ELR (cell line): ENCODE measurements around the gene FBH1.
"Not testable (repeated sequence)": the region's sequence is repeated elsewhere in the genome, so short reads cannot be mapped to it uniquely, and the experiment has no call there.

Experiments used
- DNase-seq: peaks from one replicate; pipeline ENCODE4 v3.0.0-alpha.2; 2015; ENCODE audit warnings: low read depth

FBH1 gene

DNA sequence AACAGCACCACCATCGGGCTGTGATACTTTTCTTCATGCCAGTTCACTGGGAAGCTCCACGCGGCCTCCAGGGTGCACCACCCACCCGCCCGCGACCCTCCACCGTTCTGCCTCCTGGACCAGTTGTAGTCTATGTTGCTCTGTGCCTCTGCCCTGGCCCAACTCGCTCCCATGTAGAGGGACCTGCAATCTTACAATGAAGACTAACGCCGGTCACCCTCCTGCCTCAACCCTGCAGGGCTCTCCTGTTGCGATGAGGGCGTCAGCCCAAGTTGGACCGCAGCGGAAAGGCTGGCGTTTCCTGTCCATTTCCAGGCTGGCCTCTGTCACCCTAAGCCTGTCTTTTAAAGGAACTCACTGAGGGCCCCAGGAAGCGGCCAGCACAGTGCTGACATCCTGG, 52.4 kb downstream of the FBH1 start:
- DNase-seq = no peak

DNA sequence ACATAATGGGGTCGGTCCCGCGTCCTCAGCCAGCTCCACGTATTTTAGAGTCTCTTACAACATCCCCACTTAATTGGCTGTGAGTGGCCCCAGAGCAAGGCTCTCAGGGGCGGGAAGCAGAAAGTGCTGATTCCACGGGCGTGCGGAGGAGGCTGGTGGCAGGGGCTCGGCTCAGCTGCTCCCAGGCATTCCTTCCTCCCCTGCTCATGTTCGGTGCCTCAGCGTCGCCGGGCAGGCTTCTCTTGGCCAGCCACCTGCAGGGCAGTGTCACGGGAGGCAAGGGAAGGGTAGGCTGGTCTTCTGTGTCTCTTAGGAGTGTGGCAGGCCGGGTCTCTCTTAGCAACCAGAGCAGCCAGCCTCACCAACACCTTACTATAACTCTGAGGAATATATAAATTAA, 53.5 kb downstream of the FBH1 start:
- peak; percentile 15 for DNase-seq

DNA sequence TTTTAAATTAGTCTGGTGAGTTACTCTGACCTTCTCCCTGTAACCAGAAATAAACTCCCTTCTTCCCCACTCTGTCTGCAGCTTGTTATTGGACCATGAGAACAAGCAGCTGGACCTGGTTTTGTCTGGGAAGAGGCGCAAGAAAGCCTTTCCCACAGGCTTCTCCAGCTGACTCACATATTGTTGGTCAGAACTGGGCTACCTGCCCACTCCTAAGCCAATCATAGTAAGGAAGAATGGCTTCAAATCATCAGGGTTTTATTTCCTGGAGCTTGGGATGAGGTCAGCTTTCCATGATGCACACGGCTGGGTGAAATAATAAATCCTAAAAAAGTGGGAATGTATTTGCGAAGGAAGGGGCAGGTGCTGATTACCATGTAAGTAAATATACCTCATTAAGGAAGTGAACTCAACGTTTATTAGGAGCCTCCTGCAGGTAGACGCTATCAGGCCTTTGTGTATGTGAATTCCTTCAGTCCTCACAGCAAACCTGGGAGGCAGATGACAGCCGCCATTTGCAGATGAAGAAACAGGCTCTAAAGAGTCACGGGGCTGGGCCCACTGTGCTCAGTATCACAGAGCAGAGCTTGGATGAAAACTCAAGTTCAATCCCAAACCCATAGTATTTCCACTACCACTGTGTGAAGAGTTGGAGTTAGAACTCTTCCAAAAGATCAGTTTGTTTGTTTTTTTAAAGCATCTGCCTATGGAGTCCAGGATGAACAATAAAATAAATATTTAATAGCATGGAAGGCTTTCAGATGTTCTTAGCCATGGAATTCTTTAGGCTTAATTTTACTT, 54.5 kb downstream of the FBH1 start:
- DNase-seq = peak; percentile 98

DNA sequence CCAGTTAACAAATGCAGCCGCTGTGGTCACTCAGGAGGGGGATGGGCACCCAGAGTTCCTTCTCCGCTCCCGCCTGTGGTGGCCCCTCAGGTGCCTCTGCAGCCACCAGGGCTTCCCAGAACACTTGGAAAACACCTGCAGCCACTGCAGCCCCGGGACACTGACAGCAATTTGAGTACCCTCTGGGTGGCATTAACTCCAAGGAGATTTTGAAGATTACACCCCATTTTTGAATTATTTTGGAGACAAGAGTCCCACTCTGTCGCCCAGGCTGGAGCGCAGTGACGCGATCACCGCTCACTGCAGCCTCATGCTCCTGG, 55.1 kb downstream of the FBH1 start:
- DNase-seq = no peak

DNA sequence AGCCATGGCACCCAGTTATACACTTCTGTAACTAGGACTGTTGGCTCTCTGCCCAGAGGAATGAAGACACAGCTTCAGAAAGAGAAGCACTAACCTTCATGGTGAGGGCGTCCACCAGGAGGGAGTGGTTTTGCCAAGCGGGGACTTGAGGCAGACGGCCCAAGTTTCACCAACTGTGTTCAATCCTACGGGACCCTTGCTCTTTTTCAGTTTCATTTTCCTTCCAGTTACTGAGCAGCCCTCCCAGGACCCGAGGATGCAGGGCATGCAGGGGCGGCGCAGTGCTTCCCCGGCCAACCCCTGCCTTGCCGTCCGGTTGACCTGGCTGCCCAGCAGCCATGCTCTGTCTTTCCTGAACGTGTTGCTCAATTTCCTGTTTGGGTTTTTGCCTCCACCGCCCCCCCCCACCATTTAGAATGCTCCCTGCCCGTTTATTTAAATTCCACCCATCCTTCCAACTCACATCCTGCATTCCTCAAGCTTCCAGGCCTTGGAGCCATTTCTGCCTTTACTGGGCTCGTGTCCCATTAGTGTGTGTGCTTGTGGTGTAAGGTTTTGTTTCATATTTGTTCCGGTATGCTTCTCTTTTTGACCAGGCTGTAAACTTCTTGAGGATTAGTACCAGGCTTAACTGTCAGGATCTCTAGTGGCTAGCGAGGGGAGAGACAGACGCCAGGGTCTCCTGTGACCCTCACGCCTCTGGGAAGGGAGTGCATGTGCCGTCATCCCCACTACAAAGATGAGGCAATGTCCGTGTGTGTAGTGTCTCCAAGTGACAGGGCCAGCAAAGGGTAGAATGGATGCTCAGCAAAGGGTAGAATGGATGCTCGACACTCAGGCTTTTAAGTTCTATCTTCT, 55.7 kb downstream of the FBH1 start:
- peak; percentile 90 for DNase-seq

DNA sequence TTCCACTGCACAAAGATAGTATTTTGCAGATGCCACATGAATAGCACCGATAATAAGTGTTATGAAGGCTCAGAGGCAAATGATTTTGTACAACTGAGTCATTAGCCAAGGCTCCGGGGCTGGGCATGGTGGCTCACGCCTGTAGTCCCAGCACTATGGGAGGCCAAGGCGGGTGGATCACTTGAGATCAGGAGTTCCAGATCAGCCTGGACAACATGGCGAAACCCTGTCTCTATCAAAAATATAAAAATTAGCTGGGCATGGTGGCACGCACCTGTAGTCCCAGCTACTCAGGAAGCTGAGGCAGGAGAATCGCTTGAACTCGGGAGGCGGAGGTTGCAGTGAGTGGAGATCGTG, 56.4 kb downstream of the FBH1 start:
- DNase-seq = not testable (repeated sequence)

DNA sequence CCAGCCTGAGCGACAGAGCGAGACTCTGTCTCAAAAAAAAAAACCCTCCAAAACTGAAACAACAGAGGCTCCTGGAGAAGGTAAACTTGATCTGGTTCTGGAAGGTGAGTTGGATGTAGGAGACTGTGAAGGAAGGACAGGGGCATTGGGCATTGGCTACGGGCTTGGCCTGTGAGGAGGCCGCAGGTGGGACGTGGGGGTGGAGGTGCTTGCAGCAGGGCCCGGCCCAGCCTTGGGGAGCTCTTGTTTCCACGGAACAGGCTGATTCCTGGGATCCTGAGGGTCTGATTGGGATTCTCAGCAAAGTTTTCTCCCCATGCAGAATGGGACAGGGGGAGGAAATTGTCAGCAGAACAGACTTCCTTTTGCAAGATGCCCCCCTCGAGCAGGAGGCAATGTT, 56.7 kb downstream of the FBH1 start:
- DNase-seq = no peak

DNA sequence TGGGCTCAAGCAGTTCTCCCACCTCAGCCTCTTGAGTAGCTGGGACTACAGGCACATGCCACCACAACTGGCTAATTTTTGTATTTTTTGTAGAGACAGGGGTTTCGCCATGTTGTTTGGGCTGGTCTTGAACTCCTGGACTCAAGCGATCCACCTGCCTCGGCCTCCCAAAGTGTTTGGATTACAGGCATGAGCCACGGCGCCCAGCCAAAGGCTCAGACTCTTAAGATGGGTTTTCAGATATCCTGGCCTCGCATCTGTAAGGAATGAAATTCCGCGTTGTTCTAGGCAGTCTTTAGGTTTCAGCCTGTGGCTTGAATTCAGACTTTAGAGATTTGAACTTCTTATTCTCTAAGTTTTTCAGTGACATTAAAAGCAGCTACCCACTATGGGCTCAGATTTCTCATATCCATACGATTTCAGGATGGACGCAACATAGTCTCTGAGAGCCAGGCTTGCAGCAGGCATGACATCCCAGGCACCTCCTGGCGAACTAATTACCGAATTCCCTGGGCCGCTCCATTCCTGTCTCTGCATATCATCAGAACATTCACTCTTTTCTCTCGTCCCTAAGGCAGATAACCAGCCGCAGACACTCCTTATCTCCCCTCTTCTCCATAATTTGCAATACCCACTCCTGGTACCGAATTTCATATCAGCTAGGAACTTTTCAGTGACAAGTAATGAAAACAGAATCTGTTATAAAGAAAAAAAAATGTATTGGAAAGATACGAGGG, 57.6 kb downstream of the FBH1 start:
- DNase-seq = no peak

DNA sequence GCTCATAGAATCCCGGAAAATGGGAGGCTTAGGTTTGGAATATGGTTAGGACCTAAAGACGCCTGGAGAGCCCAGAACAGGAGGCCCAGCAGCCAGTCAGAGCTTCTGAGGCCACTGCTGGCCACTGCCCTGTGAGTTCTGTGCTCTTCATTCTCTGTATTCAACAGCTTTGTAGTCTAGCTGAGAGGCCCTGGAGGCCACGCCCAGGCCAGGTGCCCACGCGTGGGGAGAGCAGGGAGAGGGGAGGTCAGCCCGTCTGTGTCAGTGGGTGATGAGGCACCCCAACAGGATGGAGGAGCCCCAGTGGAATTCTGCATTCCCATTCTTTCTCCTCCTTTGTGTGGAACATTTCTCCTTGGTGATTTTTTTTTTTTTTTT, 58.2 kb downstream of the FBH1 start:
- no peak for DNase-seq

DNA sequence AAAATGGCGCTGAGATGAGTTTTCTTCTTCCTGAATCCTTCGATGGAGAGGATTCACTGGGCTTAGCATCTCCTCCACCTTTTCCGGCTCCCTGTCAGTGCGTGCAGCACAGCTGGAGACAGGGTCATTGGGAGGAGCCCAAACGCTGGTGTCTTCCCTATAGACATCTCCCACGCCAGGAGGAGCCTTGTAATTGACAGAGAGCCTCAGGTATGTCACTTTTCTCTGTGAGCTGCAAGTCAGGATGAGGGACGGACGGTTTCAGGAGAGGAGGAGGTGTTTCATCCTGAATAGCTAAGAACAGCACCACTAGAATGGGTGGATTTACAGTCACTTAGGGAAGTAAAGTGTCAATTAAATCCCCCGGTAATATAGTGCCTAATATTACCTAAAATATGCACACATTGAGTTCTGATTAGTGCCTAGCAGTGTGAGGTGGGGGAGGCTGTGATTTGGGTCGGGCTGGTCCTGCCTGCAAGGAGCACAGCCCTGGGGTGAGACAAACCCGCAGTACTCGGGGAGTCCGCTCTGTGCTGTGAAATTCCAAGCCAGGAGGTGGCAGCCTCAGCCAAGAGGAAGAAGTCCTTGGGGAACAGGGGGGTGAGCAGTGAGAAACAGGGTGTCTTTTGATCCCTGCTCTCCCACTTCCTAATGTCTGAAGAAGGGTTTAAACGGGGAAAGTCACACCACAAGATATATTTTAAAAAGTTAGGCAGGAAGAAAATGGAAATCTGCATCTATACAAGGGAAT, 59.1 kb downstream of the FBH1 start:
- DNase-seq = peak; percentile 75

DNA sequence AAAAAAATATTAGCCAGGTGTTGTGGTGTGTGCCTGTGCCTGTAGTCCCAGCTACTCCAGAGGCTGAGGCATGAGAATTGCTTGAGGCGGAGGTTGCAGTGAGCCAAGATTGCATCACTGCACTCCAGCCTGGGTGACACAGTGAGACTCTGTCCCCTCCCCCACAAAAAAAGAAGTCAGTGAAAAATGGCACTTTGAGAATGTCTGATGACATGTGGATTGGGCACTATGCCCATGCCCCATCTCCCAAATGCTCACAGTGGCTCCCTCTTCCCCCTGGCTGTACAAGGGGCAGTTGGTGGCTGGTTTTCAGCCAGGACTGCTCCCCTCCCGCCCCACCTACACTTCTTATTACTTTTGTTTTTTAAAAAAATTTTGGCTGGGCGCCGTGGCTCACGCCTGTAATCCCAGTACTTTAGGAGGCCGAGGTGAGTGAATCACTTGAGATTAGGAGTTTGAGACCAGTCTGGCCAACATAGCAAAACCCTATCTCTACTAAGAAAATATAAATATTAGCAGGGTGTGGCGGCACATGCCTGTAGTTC, 61.2 kb downstream of the FBH1 start:
- peak; percentile 13 for DNase-seq

DNA sequence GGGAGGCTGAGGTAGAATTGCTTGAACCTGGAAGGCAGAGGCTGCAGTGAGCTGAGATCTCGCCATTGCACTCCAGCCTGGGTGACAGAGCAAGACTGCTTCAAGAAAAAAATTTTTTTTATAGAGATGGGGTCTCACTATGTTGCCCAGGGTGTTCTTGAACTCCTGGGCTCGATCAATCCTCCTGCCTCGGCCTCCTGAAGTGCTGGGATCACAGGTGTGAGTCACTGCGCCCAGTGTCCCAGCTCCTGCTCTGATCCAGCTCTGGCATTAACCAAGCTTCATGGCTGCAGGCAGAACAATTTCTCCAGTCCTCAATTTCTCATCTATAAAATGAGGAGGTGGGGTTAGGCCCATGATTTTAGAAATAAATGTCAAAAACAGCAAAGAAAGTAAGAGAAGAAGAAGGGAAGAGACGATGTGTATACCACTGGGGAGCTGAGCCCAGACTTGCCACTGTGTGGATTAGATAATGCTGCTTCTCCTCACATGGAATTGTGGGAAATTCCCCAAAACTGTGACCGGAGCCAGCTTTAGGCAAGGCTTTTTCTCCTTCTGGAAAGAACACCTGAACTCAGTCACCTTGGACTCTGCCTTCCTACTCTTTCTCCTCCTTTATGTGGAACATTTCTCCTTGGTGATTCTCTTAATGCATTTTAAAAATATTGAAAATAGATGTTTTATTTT, 61.8 kb downstream of the FBH1 start:
- no peak for DNase-seq

DNA sequence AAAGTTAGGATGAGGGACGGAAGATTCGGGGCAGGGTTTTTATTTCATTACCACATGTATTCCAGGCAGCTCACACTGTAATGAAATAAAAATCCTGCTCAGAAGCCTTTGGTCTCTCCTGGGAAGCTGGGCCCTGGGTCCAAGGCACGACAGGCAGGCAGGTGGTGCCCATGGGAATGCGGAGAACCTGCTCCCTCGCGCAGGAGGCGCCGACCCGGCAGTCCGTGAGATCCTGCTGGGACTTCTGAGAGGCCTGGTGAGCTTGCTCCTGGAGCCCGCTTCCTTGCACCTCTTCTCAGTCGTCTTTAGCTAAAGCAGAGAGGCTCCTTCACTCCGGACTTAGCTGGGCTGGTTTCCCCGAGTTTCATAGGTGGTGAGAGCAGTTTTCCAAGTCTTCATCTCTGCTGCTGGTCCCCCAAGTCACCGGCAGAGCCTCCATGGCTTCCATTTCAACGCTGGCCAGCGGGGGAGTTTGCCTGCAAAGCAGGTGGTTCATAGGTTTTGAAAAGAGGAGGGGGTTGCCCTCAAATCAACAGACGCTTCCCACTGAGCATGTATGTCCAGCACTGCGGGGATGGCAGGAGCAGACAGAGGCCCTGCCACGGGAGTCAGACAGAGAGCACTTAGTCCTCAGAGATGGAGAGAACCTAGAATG, 62.8 kb downstream of the FBH1 start:
- DNase-seq = no peak

DNA sequence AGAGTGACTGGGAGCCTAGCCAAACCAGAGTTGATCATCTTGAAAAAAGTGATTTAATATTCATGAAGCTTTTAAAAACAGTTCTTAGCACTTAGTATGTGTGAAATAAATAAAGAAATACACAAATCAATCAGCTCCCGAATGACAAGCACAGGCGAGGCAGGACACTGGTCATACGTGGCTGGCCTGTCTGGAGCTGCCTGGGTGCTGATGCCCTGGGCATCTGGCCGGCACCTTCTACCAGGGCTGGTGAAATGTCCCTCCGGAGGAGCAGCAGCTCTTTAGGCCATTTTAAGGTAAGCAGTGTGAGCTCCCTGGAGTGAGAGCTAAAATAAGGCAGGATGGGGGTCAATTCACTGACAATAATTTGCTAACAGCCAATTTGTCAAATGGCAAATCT, 63.6 kb downstream of the FBH1 start:
- DNase-seq = no peak

DNA sequence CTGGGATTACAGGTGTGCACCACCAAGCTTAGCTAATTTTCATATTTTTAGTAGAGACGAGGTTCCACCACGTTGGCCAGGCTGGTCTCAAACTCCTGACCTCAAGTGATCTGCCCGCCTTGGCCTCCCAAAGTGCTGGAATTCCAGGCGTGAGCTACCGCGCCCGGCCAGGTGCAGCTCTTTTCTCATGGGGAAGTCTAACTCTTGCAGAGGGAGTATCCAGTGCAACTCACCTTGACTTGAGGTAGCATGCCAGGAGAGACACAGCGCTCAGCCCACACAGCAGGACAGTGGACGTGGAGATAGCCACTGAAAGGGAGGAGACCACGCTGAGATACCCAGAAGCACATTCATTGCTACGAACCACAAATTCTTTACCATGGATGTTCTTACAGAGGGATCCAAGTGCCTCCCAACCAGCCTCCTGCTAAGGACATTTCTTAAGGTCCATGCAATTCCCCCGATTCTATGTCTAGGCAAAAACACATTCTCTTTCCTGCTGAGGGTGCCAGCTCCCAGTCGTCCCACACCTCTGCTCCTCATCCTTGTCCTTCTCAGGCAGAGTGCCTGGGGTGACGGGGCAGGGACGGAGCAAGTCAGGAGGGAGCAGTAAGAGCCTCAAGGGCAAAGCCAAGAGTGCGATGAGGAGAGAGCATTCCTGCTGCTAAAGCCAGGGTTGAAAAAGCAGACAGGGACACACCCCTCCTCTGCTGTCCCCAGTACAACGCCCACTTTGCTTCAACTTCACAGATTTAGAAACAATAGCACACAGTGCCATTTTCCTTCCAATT, 66.3 kb downstream of the FBH1 start:
- DNase-seq = no peak

DNA sequence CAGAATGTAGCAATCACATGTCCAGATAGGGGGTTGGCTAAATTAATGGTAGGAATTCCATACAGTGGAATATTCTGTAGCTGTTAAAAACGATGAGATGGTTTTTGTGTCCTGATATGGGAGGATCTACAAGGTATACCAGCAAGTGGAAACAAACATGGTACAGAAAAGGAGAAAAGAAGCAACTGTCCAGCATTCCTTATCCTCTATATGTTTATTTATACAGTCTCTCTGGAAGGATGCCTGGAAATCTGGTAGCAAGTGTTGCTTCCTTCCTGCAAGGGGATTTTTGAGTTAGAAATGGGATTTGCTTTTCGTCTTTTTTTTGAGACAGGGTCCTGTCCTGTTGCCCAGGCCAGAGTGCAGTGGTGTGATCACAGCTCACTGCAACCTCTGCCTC, 68.0 kb downstream of the FBH1 start:
- peak; percentile 56 for DNase-seq

DNA sequence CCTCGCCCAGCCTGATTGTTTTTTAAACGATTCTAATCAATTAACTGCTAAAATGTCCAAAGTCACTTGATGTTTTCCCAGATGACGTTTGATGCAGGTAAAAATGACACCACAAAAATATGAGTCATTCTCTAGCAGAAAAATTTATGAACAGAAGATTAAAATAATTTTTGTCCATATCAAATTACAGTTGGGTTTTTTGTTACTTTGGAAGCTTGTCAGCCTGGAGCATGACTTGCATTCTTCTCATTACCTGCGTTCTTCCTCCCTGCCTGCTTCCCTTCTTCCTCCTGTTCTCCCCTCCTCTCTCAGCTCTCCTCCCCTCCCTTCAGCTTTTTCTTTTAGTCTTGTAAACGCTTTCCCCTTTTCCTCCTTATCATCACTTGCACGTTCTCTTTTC, 68.6 kb downstream of the FBH1 start:
- no peak for DNase-seq

DNA sequence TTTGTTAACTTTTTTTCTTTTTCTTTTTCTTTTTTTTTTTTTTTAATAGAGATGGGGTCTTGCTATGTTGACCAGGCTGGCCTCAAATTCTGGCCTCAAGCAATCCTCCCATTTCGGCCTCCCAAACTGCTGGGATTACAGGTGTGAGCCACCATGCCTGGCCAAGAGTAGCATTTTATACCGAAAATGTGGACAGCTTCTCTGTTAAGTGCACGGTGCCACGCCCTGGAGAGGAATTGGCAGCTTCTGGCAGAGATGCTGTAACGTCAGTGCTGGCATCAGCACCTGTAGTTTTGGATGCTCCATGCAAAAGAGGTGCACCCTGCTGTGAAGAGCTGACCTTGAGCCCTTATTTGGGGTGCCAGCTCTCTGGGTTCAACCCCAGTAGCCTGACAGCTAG, 69.1 kb downstream of the FBH1 start:
- no peak for DNase-seq

DNA sequence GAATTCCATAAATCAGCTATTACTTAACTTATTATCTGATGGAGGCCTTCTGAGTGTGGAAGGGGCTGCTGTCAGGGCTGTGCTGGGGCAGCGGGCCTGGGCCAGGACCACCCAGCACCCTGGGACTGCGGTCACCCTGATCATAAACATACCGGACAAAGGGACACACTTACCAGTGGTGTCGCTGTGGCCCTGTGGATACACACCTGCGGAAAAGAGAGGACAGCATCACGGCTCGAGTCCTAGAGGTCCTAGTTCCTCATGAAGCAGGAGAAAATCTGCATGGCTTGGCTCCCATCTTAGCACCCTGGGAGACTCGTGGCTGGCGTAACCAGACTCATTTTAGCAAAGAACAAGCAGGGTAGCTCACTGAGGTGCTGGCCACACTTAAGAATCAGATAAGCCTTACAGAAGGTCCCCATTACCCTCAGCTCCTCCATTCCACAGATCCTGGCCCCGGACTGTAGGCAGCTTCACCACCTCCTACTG, 69.6 kb downstream of the FBH1 start:
- DNase-seq = no peak
